GM19238 (cell line): ENCODE results near the gene YBEY.

ENCODE experiments used
- DNase-seq: peaks from one replicate; pipeline ENCODE4 v3.0.0; 2011; ENCODE audit warnings: low spot score; ENCODE audit not compliant: insufficient read length

The YBEY gene

GRCh38 chr21:46325073-46325912 is 39.2 kb downstream of the YBEY start:
- DNase-seq, result peak; percentile 60

- no peak for DNase-seq
These were observed 40.1 kb downstream of the YBEY start for GRCh38 chr21:46326110-46326703.

GRCh38 chr21:46327711-46328110 is 41.6 kb downstream of the YBEY start:
- no peak for DNase-seq

GRCh38 chr21:46328151-46328550 is 42.0 kb downstream of the YBEY start:
- DNase-seq, result no peak

- DNase-seq, result no peak
These were observed 43.7 kb downstream of the YBEY start for GRCh38 chr21:46329796-46330195.

- no peak for DNase-seq
These were observed 48.4 kb downstream of the YBEY start for GRCh38 chr21:46334351-46335140.

- no peak for DNase-seq
These were observed 50.5 kb downstream of the YBEY start for GRCh38 chr21:46336603-46337002.

GRCh38 chr21:46340998-46341397 is 54.9 kb downstream of the YBEY start:
- DNase-seq, result no peak

GRCh38 chr21:46344219-46344915 is 58.2 kb downstream of the YBEY start:
- no peak for DNase-seq

- no peak for DNase-seq
These were observed 59.7 kb downstream of the YBEY start for GRCh38 chr21:46345861-46346260.

- no peak for DNase-seq
These were observed 60.4 kb downstream of the YBEY start for GRCh38 chr21:46346296-46347202.

- no peak for DNase-seq
These were observed 61.0 kb downstream of the YBEY start for GRCh38 chr21:46347203-46347550.
